ENCODE data around the gene HK3.
A peak's percentile ranks its signal among the peaks of the same experiment; 100 is the strongest.
"Not testable (repeated sequence)": the region's sequence is repeated elsewhere in the genome, so short reads cannot be mapped to it uniquely, and the experiment has no call there.

HK3 gene

DNA sequence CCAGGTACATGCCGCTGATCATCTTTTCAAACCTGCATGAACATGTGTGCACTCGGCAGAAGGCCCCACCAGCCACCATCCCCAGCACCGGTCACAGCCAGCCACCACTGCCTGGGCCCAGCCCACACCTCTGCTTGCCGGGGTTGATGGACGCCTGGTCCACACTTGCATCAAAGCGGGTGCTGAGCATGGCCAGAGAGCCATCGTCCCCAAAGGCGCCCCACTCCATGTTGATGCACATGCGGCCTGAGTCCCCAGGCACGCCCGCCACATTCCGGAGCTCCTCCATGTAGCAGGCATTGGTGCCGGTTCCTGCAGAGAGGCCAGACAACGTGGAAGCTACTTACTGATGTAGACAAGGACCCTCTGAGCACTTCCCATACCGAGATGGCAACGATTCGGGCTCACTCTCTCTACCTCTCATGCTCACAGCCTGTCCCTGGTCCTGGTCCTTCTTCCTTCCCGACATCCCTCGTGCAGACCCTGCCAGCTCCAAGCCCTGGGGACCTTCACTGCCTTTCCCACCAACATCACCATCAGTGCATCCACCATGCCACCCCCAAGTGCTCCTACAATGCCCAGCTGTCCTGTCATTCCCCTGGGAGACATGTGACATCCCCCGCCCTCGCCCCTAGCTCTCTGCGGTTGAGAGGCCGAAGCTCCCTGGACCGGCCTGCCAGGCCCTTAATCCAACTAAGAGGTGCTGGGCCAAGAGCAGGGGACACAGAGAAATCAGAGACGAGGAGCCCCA, 17.2 kb downstream of the HK3 start:
- DNase-seq = no peak

DNA sequence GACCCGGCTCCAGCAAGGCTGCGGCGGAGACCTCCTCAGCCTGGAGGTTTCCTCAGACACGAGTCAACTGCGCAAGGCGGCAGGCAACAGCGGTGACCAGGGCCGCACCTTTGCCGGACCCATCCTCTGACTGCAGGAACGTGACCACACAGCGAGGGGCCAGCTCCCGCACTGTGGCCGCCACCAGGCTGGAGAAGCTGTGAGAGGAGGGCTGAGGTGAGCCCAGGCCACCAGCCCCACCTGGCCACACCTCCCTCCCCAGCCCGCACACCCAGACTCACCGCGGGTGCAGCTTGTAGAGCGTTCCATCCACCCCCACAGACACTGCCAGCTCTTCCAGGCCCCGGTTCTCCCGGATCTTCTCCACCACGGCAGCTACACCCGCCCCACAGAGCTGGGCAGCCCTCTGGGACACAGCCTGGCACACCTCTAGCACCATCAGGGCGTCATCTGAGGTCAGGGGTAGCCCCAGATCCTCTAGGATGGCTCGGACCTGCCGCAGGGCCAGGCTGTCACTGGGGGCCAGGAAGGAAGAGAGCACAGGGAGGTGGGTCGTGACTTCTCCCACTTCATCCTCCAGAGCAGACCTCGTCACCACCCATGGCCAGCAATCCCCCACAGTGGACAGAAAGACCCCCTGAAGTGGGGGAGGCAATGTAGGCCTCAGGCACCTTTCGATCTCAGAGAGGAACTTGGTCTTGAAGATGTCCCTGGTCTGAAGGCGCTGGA, 18.0 kb downstream of the HK3 start:
- DNase-seq = no peak

DNA sequence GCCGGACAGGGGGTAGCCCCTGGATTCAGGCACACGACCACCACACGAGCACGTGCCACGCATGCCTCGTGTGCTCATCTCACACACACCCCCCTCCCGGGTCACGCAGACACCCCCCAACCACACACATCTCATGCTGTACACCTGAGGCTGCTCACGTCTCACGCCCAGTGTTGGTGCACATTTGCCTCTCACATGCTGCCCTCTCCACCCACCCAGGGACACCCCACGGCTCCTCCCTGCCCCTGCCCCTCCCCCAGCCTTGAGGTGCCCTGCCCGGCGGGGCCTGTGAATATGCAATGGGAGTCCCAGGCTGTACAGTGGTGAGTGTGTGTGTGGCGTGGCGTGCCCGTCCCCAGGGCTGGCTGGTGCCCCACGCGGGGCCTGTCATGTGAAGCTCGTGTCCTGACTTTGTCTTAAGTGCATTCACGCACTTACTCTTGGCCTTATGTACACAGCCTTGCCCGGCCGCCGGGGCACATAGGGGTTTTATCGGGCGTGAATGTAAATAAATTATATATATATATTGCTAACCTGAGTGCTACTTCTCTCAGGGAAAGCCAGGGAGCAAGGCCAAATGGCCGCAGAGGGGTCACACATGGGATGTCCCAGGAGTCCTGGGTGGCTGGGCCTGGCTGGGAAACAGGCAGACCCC, 18.7 kb downstream of the HK3 start:
- no peak for DNase-seq

- DNase-seq = no peak
These were observed 19.3 kb downstream of the HK3 start for GRCh38 chr5:176879663-176880361.

DNA sequence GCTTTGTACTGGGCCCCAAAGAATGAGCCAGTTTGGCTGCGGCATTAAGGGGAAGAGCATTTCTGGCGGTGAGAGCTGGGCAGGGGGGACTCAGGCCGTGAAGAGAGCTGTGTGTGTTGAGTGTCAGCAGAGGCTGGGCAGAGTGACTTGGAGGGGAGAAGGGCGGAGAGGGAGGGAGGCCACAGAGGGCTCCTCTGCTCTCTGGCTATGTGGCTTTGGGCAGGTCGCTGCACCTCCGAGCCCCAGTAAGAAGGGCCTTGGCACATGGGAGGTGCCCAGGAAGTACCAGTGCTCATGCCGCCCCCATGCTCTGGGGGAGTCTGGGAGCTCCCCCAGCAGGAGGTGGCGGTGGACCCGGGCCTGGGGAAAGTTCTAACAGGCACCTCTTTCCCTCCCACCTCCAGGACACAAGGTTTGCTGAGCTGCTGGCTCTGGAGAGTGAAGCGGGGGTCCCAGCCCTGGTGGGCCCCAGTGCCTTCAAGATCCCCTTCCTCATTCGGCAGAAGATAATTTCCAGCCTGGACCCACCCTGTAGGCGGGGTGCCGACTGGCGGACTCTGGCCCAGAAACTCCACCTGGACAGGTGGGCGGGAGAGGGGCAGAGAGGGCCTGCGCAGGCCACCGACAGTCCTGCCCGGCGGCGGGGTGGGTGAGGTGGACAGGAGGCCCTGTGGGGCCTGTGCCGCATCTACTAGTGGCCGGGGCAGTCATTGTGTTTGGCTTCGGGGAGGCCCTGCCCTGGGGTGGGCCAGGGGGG, 20.1 kb downstream of the HK3 start:
- DNase-seq = no peak

DNA sequence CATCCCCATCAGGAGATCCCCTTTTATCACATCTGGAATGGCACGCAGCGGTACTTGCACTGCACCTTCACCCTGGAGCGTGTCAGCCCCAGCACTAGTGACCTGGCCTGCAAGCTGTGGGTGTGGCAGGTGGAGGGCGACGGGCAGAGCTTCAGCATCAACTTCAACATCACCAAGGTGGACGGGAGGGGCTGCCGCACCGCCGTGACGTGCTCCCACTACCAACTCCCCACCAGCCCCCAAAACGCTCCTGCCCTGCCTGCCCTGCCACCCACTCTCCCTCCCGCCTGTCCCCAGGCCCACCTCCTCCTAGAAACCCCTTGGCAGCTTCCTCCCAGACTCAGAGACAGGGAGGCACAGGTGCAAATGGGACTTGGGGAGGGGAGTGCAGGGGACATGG, 20.7 kb downstream of the HK3 start:
- no peak for DNase-seq

DNA sequence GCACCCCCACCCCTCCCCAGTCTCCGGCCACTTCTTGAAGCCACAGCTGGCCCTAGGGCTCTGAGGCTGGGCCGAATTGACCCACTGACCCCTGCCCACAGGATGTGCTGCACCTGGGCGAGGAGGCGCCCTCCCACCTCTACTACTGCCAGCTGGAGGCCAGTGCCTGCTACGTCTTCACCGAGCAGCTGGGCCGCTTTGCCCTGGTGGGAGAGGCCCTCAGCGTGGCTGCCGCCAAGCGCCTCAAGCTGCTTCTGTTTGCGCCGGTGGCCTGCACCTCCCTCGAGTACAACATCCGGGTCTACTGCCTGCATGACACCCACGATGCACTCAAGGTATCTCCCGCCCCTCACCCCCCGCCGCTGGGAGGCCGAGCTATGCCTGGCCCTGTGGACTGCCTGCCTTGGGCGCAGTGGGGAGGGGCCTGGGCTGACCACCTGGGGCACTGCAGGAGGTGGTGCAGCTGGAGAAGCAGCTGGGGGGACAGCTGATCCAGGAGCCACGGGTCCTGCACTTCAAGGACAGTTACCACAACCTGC, 21.3 kb downstream of the HK3 start:
- DNase-seq = no peak

GRCh38 chr5:176876506-176877431, 22.4 kb downstream of the HK3 start:
- DNase-seq = no peak

- DNase-seq = no peak
These were observed 23.2 kb downstream of the HK3 start for GRCh38 chr5:176875783-176876505.

DNA sequence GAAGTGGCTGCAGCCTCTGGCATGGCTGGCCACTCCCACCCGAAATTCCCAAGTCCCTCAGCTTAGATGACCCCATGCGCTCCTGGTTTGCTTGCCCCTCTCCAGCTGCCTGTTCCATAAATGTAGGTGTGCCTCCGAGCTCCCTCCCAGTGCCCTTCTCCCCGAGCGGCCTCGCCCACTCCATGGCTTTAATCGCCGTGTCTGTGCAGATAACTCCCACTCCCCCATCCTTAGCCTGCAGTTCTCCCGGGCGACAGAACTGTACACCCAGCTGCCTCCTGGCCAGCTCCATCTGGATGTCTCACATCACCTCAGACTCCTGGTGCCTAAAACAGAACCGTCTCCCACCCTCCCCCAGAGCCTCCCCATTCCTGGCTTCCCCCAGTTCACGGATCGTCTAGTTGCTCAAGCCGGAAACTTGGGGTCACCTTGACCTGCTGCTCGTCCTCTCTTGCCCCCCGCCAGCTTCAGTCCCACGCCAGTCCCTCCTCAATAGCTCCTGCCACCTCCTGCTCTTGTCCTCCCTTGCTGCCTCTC, 24.1 kb downstream of the HK3 start:
- DNase-seq = no peak

- DNase-seq = no peak
These were observed 24.9 kb downstream of the HK3 start for GRCh38 chr5:176874198-176874780.

- DNase-seq = no peak
These were observed 25.5 kb downstream of the HK3 start for GRCh38 chr5:176873541-176874172.

GRCh38 chr5:176873011-176873410, 26.1 kb downstream of the HK3 start:
- peak in 2 of 5 experiments; percentile 9 to 30 for DNase-seq

DNA sequence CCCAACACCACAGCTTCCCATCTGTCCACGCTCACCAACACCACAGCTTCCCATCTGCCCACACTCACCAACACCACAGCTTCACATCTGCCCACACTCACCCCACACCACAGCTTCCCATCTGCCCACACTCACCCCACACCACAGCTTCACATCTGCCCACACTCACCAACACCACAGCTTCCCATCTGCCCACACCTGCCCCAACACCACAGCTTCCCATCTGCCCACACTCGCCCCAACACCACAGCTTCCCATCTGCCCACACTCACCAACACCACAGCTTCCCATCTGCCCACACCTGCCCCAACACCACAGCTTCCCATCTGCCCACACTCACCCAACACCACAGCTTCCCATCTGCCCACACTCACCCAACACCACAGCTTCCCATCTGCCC, 26.6 kb downstream of the HK3 start:
- DNase-seq = peak in 1 of 5 experiments; percentile 33

- DNase-seq = not testable (repeated sequence)
These were observed 28.5 kb downstream of the HK3 start for GRCh38 chr5:176870644-176871043.

DNA sequence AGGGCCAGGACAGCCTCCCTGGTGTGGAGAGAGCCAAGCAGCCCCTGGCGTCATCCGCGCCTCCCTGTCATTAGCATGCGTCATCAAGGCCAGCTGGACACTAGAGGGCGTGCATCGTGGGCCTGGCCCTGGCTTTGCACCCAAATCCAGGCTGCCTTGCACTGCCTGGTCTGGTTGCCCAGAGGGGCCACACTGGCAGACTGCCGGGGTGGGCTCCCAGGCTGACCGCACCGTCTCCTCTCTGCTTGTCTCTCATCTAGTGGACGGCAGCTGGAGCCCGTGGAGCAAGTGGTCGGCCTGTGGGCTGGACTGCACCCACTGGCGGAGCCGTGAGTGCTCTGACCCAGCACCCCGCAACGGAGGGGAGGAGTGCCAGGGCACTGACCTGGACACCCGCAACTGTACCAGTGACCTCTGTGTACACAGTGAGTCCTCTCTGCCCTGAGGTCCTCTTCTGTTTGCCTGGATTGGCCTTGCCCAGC, 29.0 kb downstream of the HK3 start:
- no peak for DNase-seq

DNA sequence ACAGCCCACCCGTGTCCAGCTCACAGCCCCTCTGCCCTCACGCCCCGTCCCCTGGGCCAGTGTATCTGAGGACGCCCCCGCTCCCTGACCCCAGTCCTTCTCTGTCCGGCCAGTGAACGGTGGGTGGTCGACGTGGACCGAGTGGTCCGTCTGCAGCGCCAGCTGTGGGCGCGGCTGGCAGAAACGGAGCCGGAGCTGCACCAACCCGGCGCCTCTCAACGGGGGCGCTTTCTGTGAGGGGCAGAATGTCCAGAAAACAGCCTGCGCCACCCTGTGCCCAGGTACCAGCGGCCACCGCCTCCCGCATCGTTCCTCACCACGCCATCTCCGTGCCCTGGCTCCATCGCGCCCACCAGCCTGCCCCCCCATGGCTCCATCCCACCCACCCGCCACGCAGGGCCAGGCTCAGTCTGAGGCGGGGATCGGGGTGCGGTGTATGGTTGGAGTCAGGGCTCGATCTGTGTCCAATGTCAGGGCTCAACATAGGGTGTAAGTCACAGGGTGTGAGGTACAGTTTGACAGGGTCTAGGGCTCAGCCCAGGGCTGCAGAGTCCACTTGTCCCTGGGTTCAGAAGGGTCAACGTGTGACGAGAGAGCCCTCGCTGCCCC, 29.5 kb downstream of the HK3 start:
- no peak for DNase-seq

DNA sequence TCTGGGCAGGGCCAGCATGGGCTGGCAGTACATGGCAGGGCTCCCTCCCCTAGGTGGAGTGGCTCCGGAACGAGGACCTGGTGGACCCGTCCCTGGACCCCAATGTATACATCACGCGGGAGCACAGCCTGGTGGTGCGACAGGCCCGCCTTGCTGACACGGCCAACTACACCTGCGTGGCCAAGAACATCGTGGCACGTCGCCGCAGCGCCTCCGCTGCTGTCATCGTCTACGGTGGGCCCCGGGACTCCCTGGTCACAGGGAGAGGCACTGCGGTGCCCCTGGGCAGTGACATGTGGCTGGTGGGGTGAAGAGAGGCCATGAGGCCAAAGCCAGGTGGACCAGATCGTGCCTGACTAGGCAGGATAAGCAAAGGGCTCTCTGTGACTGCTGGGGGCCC, 30.4 kb downstream of the HK3 start:
- no peak for DNase-seq
